Measurements from ENCODE around the gene SLC39A11.
A peak's percentile ranks its signal among the peaks of the same experiment; 100 is the strongest.
"Not testable (repeated sequence)": the region's sequence is repeated elsewhere in the genome, so short reads cannot be mapped to it uniquely, and the experiment has no call there.

The SLC39A11 gene

DNA sequence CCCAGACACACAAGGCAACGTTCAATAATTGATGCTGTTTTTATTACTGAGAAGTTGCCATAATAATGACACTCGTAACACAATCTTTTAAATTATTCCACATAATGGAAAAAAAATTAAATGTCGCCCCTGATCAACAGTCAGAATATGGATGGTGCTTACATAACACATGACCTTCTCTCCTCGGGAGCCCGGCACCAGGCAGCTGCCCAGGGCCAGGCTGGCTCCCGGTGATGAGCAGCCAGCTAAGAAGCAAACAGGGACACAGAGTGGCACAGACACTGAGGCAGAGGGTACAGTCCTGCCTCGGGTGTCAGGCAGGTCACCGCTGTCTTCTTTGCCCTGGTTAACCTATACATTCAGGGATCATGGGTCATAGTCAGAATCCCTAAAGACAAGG, 137.9 kb downstream of the SLC39A11 start:
- DNase-seq, result no peak

DNA sequence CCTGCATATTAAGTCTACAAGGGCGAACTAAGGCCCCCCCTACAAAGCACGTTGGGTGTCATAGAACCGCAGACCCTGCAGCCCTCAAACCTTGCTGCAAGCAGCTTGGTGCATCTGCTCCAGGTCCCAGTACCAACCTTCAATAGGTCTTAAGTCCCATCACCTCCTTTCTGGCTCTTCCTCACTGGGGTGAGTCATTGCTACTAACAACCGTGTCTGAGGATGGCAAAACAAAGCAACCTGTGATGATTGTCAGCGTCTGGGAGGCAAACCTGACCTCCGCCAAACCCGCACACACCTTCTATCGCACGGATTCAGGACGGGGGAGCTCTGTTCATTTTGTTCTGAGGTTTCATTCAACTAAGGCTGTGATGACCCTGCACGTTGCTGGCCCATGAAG, 138.9 kb downstream of the SLC39A11 start:
- no peak for DNase-seq

DNA sequence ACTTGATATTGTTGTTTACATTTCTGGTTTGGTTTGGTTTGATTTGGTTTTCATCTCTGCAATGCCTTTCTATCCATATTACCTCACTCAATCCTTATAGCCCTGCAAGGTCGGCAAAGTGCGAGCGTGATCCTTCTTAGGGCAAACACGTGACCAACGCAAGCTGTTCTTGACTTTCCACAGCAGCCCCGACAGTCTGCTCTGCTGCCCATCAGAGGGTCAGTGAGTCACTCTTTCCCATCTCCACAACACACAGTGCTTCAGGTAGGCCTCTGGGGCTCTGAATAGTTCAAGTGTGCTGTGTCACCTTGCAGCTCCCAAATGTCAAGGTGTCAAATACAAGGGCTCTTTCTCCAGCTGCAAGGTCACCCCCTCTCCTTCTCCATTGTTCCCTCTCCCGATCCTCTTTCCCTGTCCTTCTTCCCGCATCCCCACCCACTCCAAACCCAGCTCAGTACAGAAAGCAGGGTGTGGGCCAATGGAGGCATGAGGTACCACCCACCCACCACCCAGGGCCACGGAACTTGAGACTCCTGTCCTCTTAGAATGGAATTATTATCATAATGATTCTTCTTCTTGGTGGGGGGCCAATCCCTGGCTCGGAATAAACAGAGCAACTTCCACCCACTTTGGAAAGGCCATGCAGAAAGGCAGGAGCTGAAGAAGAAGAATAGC, 139.7 kb downstream of the SLC39A11 start:
- DNase-seq, result no peak

DNA sequence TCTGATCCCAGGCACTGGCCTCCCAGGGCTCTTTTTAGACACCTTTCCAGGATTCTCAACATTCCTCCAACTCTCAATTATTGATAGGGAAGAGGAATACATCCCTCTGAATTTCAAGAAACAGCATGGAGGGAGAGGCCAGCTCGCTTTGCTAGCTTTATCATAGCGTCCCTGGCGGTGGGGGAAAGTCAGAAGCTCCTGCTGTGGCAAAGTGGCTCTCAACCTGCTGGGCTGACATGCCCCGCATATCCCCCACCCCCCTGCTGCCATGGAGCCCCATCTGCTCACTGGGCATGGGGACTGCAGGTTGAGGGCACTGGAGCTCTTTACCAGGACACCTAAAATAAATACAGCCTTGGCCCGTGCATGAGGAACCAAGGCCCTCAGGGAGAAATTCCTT, 140.3 kb downstream of the SLC39A11 start:
- DNase-seq, result no peak

DNA sequence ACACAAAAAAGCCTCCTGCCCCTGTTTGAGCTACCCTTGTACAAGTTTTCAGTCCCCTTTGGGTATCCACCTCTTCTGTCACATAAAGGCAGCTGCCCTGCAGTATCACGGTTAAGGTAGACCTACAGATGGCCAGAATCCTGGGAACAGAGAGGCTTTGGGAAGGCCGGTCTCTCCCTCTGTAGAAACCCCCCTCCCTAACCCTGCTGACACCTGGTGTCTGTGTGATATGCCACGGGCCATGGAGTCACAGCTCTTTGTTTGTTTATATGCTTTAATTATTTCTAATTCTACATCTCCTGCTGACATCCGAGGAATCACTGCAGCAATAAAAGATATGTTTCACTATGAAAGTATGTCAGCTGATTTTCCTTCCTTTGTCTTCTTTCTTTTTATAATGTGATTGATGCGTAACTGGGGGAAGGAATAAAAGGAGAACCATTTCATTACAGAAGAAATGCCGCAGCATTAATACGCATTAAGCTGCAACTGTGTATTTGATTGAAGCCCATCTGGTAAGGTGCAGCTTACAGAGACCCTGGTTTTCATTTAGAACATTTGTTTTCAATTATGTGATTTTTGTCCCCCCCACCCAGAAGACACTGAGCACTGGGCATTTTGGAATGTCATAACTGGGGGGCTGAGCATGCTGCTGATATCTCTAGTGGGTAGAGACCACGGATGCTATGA, 142.1 kb downstream of the SLC39A11 start:
- no peak for DNase-seq

DNA sequence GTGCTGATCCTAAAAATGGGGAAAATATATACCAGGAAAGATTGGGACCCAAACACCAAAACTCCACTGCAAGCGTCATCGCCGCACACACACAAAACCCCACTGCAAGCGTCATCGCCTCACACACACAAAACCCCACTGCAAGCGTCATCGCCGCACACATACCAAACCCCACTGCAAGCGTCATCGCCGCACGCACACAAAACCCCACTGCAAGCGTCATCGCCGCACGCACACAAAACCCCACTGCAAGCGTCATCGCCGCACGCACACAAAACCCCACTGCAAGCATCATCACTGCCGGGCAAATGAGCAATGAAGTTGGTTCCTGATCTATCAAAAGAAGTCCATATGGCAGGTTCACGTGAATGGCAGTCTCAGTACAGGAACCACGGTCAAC, 144.4 kb downstream of the SLC39A11 start:
- DNase-seq, result no peak

DNA sequence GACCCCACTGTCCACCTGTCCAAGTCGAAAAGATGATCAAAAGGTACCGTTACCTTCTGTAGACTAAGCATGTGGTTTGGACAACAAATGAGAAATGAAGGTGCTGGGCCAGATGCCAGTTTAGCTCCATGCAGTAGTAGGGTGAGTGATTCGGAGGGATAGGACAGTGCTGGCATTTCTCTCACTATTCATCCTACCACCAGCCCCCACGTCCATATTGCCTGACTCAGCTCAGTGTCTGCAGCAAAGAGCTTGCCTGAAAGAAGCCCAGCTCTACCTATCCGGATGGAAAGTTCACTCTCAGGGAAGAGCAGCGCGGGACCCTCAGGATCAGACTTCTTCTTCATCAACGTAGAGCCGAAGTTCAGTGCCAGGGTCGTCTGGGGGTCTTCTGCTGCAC, 145.0 kb downstream of the SLC39A11 start:
- DNase-seq, result peak in 4 of 58 donors; percentile 12 to 24 (median 18)

DNA sequence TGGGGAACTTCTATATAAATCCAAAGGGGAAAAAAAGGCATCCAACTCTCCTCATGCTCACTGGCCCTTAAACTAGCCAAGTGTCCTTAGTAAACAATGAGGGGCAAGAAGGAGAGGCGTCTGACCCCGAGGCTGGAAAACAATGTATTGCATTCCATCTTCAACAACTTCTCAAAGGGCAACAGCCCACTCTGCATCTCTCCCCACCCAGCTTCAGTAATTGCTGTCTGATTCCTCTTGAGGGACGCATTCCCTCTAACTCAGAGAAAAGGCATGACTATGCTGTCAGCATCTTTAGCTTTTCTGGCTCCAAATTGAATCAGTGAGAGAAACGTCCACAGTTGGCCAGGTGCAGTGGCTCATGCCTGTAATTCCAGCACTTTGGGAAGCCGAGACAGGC, 145.8 kb downstream of the SLC39A11 start:
- DNase-seq, result no peak

DNA sequence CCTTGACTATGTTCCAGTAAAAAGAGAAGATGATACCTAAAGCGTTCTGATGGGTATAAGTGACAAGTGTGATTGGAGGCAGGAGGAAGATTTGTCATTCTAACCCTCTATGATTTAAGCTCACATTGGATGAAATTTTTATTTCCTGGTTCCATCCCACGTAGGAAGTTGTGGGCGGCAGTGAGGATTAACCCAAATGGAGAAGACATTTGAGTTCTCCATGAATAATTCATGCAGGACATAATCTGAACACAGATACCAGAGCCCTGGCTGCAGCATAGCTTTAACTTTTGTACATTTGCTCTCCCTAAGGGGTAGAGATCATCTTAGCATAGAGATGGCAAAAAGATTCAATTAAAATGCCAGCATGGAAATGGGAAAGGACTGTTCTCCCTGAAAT, 146.3 kb downstream of the SLC39A11 start:
- peak in 3 of 58 donors; percentile 9 to 20 (median 10) for DNase-seq

DNA sequence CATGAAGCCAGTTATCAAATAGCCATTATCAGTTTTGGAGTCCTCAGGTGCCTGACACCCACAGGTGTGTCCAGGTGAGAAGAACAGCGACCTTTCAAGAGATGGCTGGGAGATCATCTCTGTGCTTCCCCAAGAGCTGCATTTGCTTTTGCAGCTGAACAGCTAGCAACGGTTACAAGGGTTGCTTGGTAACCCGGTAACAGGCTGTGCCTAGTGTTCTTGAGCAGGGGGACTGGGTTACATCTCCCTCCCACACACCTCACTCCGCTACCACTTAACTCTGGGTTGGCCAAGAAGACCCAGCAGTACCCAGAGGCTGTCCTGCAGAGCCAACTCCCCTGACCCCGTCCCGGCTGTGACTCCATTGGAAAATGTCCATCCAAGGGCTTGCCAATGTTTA, 147.0 kb downstream of the SLC39A11 start:
- DNase-seq, result peak in 1 of 58 donors; percentile 20

DNA sequence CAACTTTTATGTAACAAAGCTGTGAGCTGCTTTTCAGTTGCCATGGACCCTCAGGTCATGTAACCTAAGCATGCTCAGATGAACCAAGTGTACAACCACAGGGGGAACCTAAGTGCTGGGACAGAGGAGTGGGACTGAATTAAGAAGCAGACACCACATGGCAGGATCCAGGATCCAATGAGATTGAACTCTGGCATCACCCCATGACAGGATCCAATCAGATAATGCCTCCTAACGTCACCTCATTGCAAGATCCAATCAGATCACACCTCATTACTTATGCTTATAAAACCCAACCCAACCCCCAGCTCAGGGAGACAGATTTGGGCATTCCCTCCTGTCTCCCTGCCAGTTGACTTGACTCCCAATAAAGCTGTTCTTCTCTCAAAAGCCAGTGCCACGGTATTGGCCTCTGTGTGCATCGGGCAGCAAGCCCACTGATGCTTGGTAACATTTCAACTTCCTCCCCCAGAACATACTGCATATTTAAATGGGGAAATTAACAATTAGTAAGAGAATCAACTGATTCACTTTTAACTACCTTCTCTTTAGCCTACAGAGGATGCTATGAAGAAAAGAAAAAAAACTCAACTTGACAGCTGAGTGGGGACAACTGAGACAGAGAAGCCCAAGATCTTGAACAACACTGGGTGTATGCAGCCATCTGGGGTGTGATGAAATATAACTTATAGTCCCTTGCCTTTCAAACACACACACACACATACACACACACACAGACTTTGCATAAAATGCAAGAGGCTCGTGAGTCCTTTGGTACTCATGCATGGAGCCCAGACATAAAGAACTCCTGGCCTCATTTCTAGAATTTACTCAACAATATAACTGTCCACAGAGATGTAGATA, 148.4 kb downstream of the SLC39A11 start:
- DNase-seq, result peak in 30 of 58 donors; percentile 17 to 70 (median 32)

DNA sequence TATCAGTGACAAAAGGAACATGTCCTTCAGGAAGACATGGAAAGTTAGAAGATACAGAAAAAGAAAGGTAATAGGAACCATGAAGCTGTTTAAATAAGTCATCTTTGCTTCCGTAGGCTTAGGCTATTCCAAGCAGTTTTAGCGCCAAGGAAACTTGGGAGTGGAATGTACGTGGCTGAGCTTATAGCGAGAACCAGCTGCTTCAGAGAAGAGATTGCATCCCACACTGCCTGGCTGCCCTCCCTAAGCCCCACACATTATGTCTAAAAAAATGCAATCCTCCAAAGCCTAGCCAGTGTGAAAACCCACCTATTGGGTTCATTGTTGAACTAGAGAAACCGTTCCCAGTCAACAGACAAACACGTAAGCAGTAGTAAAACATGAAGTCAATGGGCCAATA, 149.9 kb downstream of the SLC39A11 start:
- DNase-seq, result peak in 10 of 58 donors; percentile 12 to 54 (median 28)

DNA sequence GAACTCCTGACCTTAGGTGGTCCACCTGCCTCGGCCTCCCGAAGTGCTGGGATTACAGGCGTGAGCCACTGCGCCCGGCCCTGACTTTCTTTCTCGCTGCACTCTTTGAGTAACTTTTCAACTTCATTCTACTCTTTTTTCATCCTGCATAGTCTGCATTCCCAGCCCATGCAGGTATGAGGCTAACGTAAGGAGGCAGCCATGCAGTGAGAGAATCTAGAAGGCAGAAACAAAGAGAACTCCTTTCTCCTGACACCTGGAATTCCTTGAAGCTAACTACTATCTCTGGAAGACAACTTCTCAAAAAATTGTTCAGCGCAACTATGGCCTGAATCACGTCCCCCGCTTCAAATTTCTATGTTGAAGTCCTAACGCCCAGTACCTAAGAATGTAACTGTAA, 152.0 kb downstream of the SLC39A11 start:
- DNase-seq, result no peak

DNA sequence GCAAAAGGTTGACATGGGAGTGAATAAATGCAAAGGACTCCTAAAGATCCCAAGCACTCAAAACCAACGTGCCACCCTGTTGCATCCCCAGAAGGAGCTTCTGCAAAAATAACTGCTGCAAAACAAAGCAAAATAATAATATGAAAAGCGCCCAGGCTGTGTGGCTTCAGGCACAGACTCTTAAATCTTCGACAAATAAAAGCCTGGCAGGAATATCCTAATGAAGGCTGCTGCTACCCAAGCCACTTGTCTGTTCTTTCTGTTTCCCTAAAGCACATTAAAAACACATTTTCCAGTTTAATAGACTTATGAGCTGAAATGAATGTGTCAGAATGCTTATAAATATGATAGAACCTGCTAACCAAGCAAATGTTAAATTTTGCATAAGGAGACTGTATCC, 154.0 kb downstream of the SLC39A11 start:
- DNase-seq, result no peak

DNA sequence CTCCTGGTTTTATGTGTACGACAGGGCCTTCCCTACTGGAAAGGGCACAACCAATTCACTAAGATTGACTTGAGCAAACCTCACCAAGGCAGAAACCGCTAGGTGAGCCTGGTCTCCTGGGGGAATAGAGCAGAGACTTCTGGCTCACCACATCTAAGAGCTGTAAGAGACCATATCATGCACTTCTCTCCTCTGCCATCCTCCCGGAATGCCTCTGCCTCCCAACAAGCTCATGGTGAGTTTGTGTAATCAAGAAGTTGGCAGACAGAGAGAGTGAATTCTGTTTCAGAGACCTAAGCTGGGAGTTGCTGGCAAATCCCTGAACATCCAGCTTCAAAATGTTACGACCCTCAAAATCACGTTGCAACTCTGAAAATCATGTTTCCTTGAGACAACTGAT, 154.8 kb downstream of the SLC39A11 start:
- peak in 2 of 58 donors; percentile 11 to 26 for DNase-seq

DNA sequence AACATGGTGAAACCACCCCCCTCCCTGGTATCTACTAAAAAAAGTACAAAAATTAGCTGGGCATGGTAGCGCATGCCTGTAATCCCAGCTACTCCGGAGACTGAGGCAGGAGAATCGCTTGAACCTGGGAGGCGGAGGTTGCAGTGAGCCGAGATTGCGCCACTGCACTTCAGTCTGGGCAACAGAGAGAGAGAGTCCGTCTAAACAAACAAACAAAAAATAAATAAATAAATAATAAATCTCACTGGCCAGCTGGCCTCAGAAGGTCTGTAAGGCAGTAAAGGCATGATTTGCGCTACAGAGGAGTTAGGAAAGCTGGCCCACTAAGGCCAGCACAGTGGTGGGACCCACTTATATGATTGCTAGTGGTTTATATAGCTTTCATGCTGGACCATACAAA, 155.2 kb downstream of the SLC39A11 start:
- DNase-seq, result not testable (repeated sequence)

DNA sequence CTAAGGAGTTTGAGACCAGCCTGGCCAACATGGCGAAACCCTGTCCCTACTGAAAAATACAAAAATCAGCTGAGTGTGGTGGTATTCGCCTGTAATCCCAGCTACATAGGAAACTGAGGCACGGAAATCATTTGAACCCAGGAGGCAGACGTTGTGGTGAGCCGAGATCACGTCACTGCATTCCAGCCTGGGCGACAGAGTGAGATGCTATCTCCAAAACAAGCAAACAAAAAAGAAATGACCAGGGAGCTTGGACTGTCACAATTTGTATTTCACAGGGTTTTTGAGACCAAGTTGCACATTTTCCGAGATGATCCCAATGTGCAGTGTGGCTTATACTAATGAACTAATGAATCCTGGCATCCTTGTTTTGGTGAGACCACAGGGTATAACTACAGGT, 156.5 kb downstream of the SLC39A11 start:
- no peak for DNase-seq

DNA sequence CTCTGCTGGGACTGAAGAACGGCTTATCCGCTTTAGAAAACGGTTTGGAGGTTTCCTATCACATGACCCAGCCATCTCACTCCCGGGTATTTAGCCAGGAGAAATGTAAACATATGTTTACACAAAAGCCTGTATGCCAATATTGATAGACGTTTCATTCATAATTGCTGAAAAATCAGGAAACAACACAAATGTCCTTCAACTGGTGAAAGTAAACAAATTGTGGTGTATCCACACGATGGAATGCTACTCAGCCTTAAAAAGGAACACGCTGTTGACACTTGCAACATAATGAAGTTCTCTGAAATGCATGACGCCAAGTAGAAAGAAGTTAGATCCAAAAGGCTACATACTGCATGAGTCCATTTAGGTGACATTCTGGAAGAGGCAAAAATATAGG, 157.6 kb downstream of the SLC39A11 start:
- DNase-seq, result no peak

DNA sequence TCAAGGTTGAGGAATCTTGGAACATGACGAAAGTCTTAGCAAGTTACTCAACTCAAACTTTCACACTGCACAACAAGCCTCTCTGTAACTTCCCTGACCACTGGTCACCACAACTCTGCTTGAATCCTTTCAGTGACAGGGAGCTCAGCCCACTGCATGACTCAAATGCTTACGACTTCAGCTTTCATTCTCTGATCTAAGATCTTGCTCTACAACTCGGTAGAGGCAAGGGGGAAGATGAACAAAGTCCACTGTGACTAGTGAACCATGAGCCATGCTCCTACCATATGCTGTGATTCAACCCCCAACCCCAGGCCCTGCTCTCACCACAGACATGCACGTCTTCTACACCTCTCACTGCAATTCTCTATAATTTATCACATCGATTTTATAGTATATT, 160.9 kb downstream of the SLC39A11 start:
- DNase-seq, result no peak

DNA sequence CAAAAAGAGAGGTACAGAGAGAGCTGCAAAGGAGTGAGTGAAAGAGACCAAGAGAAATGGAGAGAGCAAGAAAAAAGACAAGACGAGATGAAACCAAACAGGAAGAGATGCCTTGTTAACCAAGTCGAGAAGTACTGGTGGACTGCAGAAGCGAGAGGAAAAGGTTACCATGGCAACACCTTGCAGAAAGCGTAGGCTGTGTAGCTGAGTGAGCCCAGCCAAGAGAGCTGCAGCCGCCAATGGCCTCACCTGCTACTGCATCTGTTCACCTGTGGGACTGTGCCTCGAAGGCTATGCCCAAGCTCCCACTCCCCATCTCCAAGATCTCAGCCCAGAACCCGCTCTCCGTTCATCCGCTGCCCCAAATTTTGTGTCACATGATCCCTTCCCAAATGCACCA, 161.3 kb downstream of the SLC39A11 start:
- peak in 18 of 58 donors; percentile 6 to 56 (median 22) for DNase-seq

DNA sequence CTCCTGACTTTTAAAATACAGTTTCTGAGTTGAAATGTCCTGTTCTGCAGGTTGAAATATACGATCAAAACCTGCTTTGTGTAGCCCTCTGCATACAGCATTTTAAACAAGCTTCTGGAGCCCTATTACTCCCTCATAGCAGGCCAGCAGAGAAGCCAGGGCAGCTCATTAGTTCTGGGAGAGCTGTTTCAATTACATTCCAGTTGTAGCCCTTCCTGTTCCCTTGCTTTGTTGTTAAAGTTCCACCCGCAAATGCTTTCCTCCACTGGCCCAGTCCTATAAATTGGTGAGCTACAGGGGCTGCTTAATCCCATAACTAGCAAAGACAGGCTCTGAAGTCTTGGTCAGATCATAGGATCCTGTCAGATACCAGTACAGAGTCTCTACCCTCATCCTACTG, 162.5 kb downstream of the SLC39A11 start:
- DNase-seq, result peak in 1 of 58 donors; percentile 37
